HCT116 (cell line): Measurements from ENCODE around the gene SLC35E2B. TPM values are rescaled to one million over a fixed set of nuclear protein-coding genes. Genes with fewer than 3 reads are reported as not detected.

Source experiments
- ATAC-seq: fragments of 200-7000 bp; cut with Tn5 transposase; 2 replicates; pipeline ENCODE4 v1.9.1; 2020; ENCODE audit warnings: mild to moderate bottlenecking, moderate library complexity
- BruUV-seq: library from RNA; stranded (reverse); fragments of 400-500 nt; replicated peaks from 2 replicates; lab custom pipeline; 2021; lab: Mats Ljungman, UMichigan
- CTCF ChIA-PET: fragments of 300-600 bp; sonication (Branson Sonifier 250); formaldehyde crosslinking; loops from one replicate; lab custom pipeline; 2021; ENCODE audit warnings: antibody characterized with exemption; lab: Charles Lee
- POLR2A ChIA-PET: fragments of 300-600, 350-600 bp; sonication (Branson Sonifier 250); formaldehyde crosslinking; loops from one replicate; lab custom pipeline; 2021; ENCODE audit warnings: antibody characterized with exemption; lab: Charles Lee
- RAD21 ChIA-PET, 2 experiments: fragments of 300-600 bp; sonication (Branson Sonifier 250); formaldehyde crosslinking; loops; one replicate each; lab custom pipeline; 2023; ENCODE audit warnings: low total read pairs in 2 of 2; ENCODE audit not compliant: uncharacterized antibody in 2 of 2, unreplicated experiment in 2 of 2, low non-redundant PET in 1 of 2; lab: Charles Lee
- DNase-seq: peaks from one replicate; pipeline ENCODE4 v3.0.0-alpha.2; 2010; ENCODE audit warnings: low read depth, low spot score
- H2AFZ ChIP-seq: fragments of 200-600 bp; shearing (Covaris generic), sonication (generic); 2 replicates; pipeline ENCODE4 v1.6.1; 2017; ENCODE audit warnings: low read depth, mixed run types, mixed read lengths, antibody characterized with exemption, low read length; ENCODE audit not compliant: poor library complexity, severe bottlenecking
- H3K27ac ChIP-seq: 2 replicates; pipeline ENCODE4 v1.5.1; 2012; ENCODE audit warnings: low read depth, low read length
- H3K27me3 ChIP-seq: fragments of 200-600 bp; sonication (generic); 2 replicates; pipeline ENCODE4 v1.6.1; 2016; ENCODE audit warnings: mixed run types, low read length, mixed read lengths; ENCODE audit not compliant: insufficient read depth
- H3K36me3 ChIP-seq, 2 experiments: fragments of 200-500 bp in 1 of 2; fragments of 200-600 bp in 1 of 2; sonication (Bioruptor generic) in 1 of 2; sonication (generic) in 1 of 2; 2 replicates each; pipeline versions ENCODE4 v1.5.1 to v1.6.1; 2014 to 2016; ENCODE audit warnings: low read length in 2 of 2, inconsistent platforms in 1 of 2, mixed read lengths in 1 of 2, mixed run types in 1 of 2; ENCODE audit not compliant: insufficient read depth in 2 of 2, control insufficient read depth in 1 of 2
- H3K4me1 ChIP-seq, 2 experiments: fragments of 200-600 bp in 1 of 2; sonication (generic) in 1 of 2; 2 replicates each; pipeline versions ENCODE4 v1.5.1 to v1.6.1; 2012 to 2017; ENCODE audit warnings: low read length in 2 of 2, inconsistent platforms in 1 of 2, mild to moderate bottlenecking in 1 of 2, mixed read lengths in 1 of 2, mixed run types in 1 of 2, moderate library complexity in 1 of 2; ENCODE audit not compliant: insufficient read depth in 2 of 2, control insufficient read depth in 1 of 2
- H3K4me2 ChIP-seq: fragments of 200-600 bp; sonication (generic); 2 replicates; pipeline ENCODE4 v1.6.1; 2017; ENCODE audit warnings: mixed run types, low read length, mixed read lengths
- H3K4me3 ChIP-seq, 2 experiments: fragments of 200-600 bp in 1 of 2; sonication (generic) in 1 of 2; replicated peaks in 1 of 2; 2 replicates each; pipeline ENCODE4 v1.5.1; 2011 to 2016; ENCODE audit warnings: low read length in 2 of 2, control low read depth in 1 of 2, low read depth in 1 of 2, mild to moderate bottlenecking in 1 of 2, mixed read lengths in 1 of 2, mixed run types in 1 of 2
- H3K79me2 ChIP-seq: fragments of 200-600 bp; sonication (generic); 2 replicates; pipeline ENCODE4 v1.6.1; 2017; ENCODE audit warnings: mild to moderate bottlenecking, mixed run types, low read length, moderate library complexity, mixed read lengths; ENCODE audit not compliant: insufficient read depth
- H3K9ac ChIP-seq: fragments of 200-600 bp; sonication (generic); 2 replicates; pipeline ENCODE4 v1.6.1; 2016; ENCODE audit warnings: low read length, mixed read lengths
- H3K9me2 ChIP-seq: fragments of 200-600 bp; sonication (generic), shearing (Covaris generic); 2 replicates; pipeline ENCODE4 v1.6.1; 2017; ENCODE audit warnings: mixed run types, mild to moderate bottlenecking, moderate library complexity; ENCODE audit not compliant: insufficient read depth
- H3K9me3 ChIP-seq, 2 experiments: fragments of 200-500 bp in 1 of 2; fragments of 200-600 bp in 1 of 2; sonication (Bioruptor generic) in 1 of 2; sonication (generic) in 1 of 2; 2 replicates each; pipeline ENCODE4 v1.6.1; 2014 to 2017; ENCODE audit warnings: low read length in 2 of 2, mixed read lengths in 2 of 2, inconsistent platforms in 1 of 2, low read depth in 1 of 2, mild to moderate bottlenecking in 1 of 2, mixed run types in 1 of 2, moderate library complexity in 1 of 2; ENCODE audit not compliant: control insufficient read depth in 1 of 2, insufficient read depth in 1 of 2
- H4K20me1 ChIP-seq: fragments of 200-600 bp; sonication (generic), shearing (Covaris generic); 2 replicates; pipeline ENCODE4 v1.6.1; 2017; ENCODE audit warnings: mixed run types, mild to moderate bottlenecking, moderate library complexity; ENCODE audit not compliant: insufficient read depth
- ATF3 ChIP-seq: IDR thresholded peaks from 2 replicates; pipeline ENCODE4 v1.6.1; 2012
- CBX3 ChIP-seq: IDR thresholded peaks from 2 replicates; pipeline ENCODE4 v1.6.1; 2012; ENCODE audit warnings: low read depth
- EGR1 ChIP-seq: IDR thresholded peaks from 2 replicates; pipeline ENCODE4 v1.6.1; 2012; ENCODE audit warnings: low read depth
- EZH2 ChIP-seq: fragments of 200-600 bp; sonication (generic); IDR thresholded peaks from 2 replicates; pipeline ENCODE4 v1.6.1; 2017; ENCODE audit warnings: antibody characterized with exemption, mixed run types
- EZH2phosphoT487 ChIP-seq: fragments of 200-600 bp; IDR thresholded peaks from 2 replicates; pipeline ENCODE4 v1.6.1; 2018; ENCODE audit warnings: antibody characterized with exemption, borderline replicate concordance
- MAX ChIP-seq: IDR thresholded peaks from 2 replicates; pipeline ENCODE4 v1.6.1; 2012
- POLR2A ChIP-seq: IDR thresholded peaks from 2 replicates; pipeline ENCODE4 v1.7.0; 2011; ENCODE audit warnings: borderline replicate concordance; ENCODE audit not compliant: insufficient read depth, insufficient read length; ENCODE audit errors: extremely low read depth
- POLR2AphosphoS5 ChIP-seq: IDR thresholded peaks from 2 replicates; pipeline ENCODE4 v1.6.1; 2011; ENCODE audit warnings: mild to moderate bottlenecking, low read depth, low read length, moderate library complexity
- RAD21 ChIP-seq: IDR thresholded peaks from 2 replicates; pipeline ENCODE4 v1.6.1; 2012; ENCODE audit warnings: low read depth, mild to moderate bottlenecking
- REST ChIP-seq: IDR thresholded peaks from 2 replicates; pipeline ENCODE4 v1.6.1; 2012; ENCODE audit warnings: low read depth
- SIN3A ChIP-seq: IDR thresholded peaks from 2 replicates; pipeline ENCODE4 v1.6.1; 2012; ENCODE audit warnings: low read depth
- SP1 ChIP-seq: IDR thresholded peaks from 2 replicates; pipeline ENCODE4 v1.6.1; 2012; ENCODE audit warnings: low read depth
- TCF7L2 ChIP-seq: IDR thresholded peaks from 2 replicates; pipeline ENCODE4 v1.7.0; 2011; ENCODE audit warnings: borderline replicate concordance, inconsistent platforms; ENCODE audit not compliant: insufficient read depth, insufficient read length; ENCODE audit errors: extremely low read depth
- ZFX ChIP-seq: fragments of 450-650 bp; IDR thresholded peaks from 2 replicates; pipeline ENCODE4 v1.6.1; 2017
- ZNF274 ChIP-seq: fragments of 200-500 bp; sonication (Bioruptor generic); IDR thresholded peaks from 2 replicates; pipeline ENCODE4 v1.6.1; 2014; ENCODE audit warnings: mild to moderate bottlenecking, low read depth, low read length, inconsistent platforms
- intact Hi-C: fragments of 100-400 bp; cut with micrococcal nuclease; formaldehyde crosslinking; loops from 2 replicates; pipeline ENCODE4 v1.10.0; 2022
- total RNA-seq: library from RNA; stranded (reverse); gene quantifications from one replicate; pipeline ENCODE4 v1.2.1, GENCODE V29; 2021; ENCODE audit not compliant: unreplicated experiment

SLC35E2B gene
- total RNA-seq, 1 experiment from 2014 or later: 30.3 TPM

- no peak for TF ChIP-seq EZH2
These were observed 74.1 kb downstream of the SLC35E2B start (continued) for GRCh38 chr1:1618396-1619068.

GRCh38 chr1:1617925-1618324 is 74.7 kb downstream of the SLC35E2B start:
- H3K4me2 ChIP-seq: no peak overlapping the region
- CTCF ChIA-PET: no interaction called here
- ATAC-seq: no peak
- no peaks in the 10 kb centered on the region for H3K9me2 ChIP-seq
- H3K9me3 ChIP-seq: no peaks in the 10 kb centered on the region
- POLR2A ChIA-PET: interaction anchor here (2.2 kb wide), 1 partner anchor 11 kb away, joined by 6 read pairs; no protein-coding TSS in a partner anchor
- H3K79me2 ChIP-seq: peaks cover 9% of the 10 kb centered on the region; the same call in 1 of the 2 replicates
- RAD21 ChIA-PET: no interaction called here
- H3K9ac ChIP-seq: no peak overlapping the region
- TF ChIP-seq ZNF274 (no peak), MAX (no peak), SP1 (no peak), EGR1 (no peak), ZFX (no peak), ATF3 (no peak), CBX3 (no peak), EZH2phosphoT487 (no peak), POLR2AphosphoS5 (no peak), REST (no peak), POLR2A (no peak), SIN3A (no peak), TCF7L2 (no peak), RAD21 (no peak)
- H3K27ac ChIP-seq: no peak overlapping the region
- no peak overlapping the region for H2AFZ ChIP-seq
- intact Hi-C loops: loop anchor here (10.0 kb wide), 1 partner anchor 273 kb away; the partner anchor contains the start of gene DVL1
- no peak overlapping the region for H3K4me3 ChIP-seq
- H3K36me3 ChIP-seq: peaks cover 0 to 3% of the 10 kb centered on the region in 2 experiments; a peak in 1 of 4 replicates
- peaks cover 11 to 29% of the 10 kb centered on the region in 2 experiments; a peak in 3 of 4 replicates for H3K4me1 ChIP-seq
- H4K20me1 ChIP-seq: 0 out of 2 replicates have a peak, but pooled peaks cover 3% of the 10 kb centered on the region
- no peaks in the 10 kb centered on the region for H3K27me3 ChIP-seq
- DNase-seq: no peak
- BruUV-seq: no TSS peak
